Tibial nerve (tissue), 4 donors: ENCODE measurements around the gene SFTPB.

ENCODE experiments used
- CTCF ChIP-seq, 5 experiments: fragments of 200-600 bp in 3 of 5; fragments of 450-650 bp in 2 of 5; sonication (generic) in 3 of 5; IDR thresholded peaks; one replicate each; pipeline ENCODE4 v1.5.1; 2016 to 2019; ENCODE audit warnings: antibody characterized with exemption in 5 of 5, mild to moderate bottlenecking in 3 of 5, moderate library complexity in 2 of 5
- EP300 ChIP-seq, 2 donors: sonication (generic); formaldehyde crosslinking; IDR thresholded peaks; one replicate each; pipeline ENCODE4 v1.6.1; 2017; ENCODE audit warnings: antibody characterized with exemption in 2 of 2, mild to moderate bottlenecking in 1 of 2
- POLR2A ChIP-seq, 2 donors: fragments of 450-650 bp; IDR thresholded peaks; one replicate each; pipeline ENCODE4 v1.6.1; 2017; ENCODE audit warnings: antibody characterized with exemption in 2 of 2, mild to moderate bottlenecking in 2 of 2, moderate library complexity in 2 of 2

- TF ChIP-seq CTCF (IDR thresholded peaks at IDR 0.05) (no peak), POLR2A (IDR thresholded peaks at IDR 0.05) (no peak), EP300 (IDR thresholded peaks at IDR 0.05) (no peak)
Measured at GRCh38 chr2:85698880-85699254, 30.9 kb upstream of the SFTPB start.
